ENCODE results near the gene SLC25A2. TPM values are rescaled to one million over a fixed set of nuclear protein-coding genes. Genes with fewer than 3 reads are reported as not detected.

Gene SLC25A2
- total RNA-seq, 1 donor from 2014 or later, result 1.9 TPM

- Mint-ChIP-seq H3K9me3 (ENCODE audit: unreplicated experiment) (peaks cover 6% of the 10 kb centered on the region), H3K27me3 (ENCODE audit: unreplicated experiment) (no peaks in the 10 kb centered on the region), H3K4me1 (ENCODE audit: low read depth, unreplicated experiment) (no peaks in the 10 kb centered on the region), H3K4me3 (ENCODE audit: unreplicated experiment) (no peak overlapping the region), H3K27ac (ENCODE audit: unreplicated experiment) (no peak overlapping the region), H3K36me3 (ENCODE audit: unreplicated experiment) (peaks cover 19% of the 10 kb centered on the region)
- DNase-seq, result no peak
- no peak for TF ChIP-seq CTCF (IDR thresholded peaks at IDR 0.05; ENCODE audit: partially characterized antibody, unreplicated experiment)
Observed at GRCh38 chr5:141306630-141307029, 2.8 kb upstream of the SLC25A2 start.

GRCh38 chr5:141298376-141298775 lies 5.5 kb downstream of the SLC25A2 start:
- Mint-ChIP-seq H3K4me1 (ENCODE audit: low read depth, unreplicated experiment) (no peaks in the 10 kb centered on the region), H3K27me3 (ENCODE audit: unreplicated experiment) (no peaks in the 10 kb centered on the region), H3K9me3 (ENCODE audit: unreplicated experiment) (peaks cover 1% of the 10 kb centered on the region), H3K36me3 (ENCODE audit: unreplicated experiment) (peaks cover 5% of the 10 kb centered on the region), H3K27ac (ENCODE audit: unreplicated experiment) (no peak overlapping the region), H3K4me3 (ENCODE audit: unreplicated experiment) (no peak overlapping the region)
- no peak for TF ChIP-seq CTCF (IDR thresholded peaks at IDR 0.05; ENCODE audit: partially characterized antibody, unreplicated experiment)
- no peak for DNase-seq

GRCh38 chr5:141272906-141273305 lies 30.9 kb downstream of the SLC25A2 start:
- Mint-ChIP-seq H3K27me3 (ENCODE audit: unreplicated experiment) (no peaks in the 10 kb centered on the region), H3K36me3 (ENCODE audit: unreplicated experiment) (peaks cover 40% of the 10 kb centered on the region), H3K4me1 (ENCODE audit: low read depth, unreplicated experiment) (no peaks in the 10 kb centered on the region), H3K9me3 (ENCODE audit: unreplicated experiment) (peaks cover 4% of the 10 kb centered on the region), H3K4me3 (ENCODE audit: unreplicated experiment) (no peak overlapping the region), H3K27ac (ENCODE audit: unreplicated experiment) (no peak overlapping the region)
- TF ChIP-seq CTCF (IDR thresholded peaks at IDR 0.05; ENCODE audit: partially characterized antibody, unreplicated experiment), result no peak
- no peak for DNase-seq

- Mint-ChIP-seq H3K9me3 (ENCODE audit: unreplicated experiment) (peaks cover 16% of the 10 kb centered on the region), H3K4me1 (ENCODE audit: low read depth, unreplicated experiment) (no peaks in the 10 kb centered on the region), H3K27me3 (ENCODE audit: unreplicated experiment) (peaks cover 2% of the 10 kb centered on the region), H3K27ac (ENCODE audit: unreplicated experiment) (no peak overlapping the region), H3K4me3 (ENCODE audit: unreplicated experiment) (no peak overlapping the region), H3K36me3 (ENCODE audit: unreplicated experiment) (peaks cover 53% of the 10 kb centered on the region)
- TF ChIP-seq CTCF (IDR thresholded peaks at IDR 0.05; ENCODE audit: partially characterized antibody, unreplicated experiment), result no peak
- no peak for DNase-seq
Observed at GRCh38 chr5:141269195-141269594, 34.7 kb downstream of the SLC25A2 start.

- H3K27me3 Mint-ChIP-seq (ENCODE audit: unreplicated experiment), result peaks cover under 1% of the 10 kb centered on the region
- no peak overlapping the region for H3K27ac Mint-ChIP-seq (ENCODE audit: unreplicated experiment)
- no peak overlapping the region for H3K4me3 Mint-ChIP-seq (ENCODE audit: unreplicated experiment)
- no peak for TF ChIP-seq CTCF (IDR thresholded peaks at IDR 0.05; ENCODE audit: partially characterized antibody, unreplicated experiment)
- H3K4me1 Mint-ChIP-seq (ENCODE audit: low read depth, unreplicated experiment), result no peaks in the 10 kb centered on the region
- peaks cover 38% of the 10 kb centered on the region for H3K9me3 Mint-ChIP-seq (ENCODE audit: unreplicated experiment)
- H3K36me3 Mint-ChIP-seq (ENCODE audit: unreplicated experiment), result peaks cover 67% of the 10 kb centered on the region
- DNase-seq, result no peak
Observed at GRCh38 chr5:141261238-141261546, 42.7 kb downstream of the SLC25A2 start.
